Epithelial cell of umbilical artery (primary cell): ENCODE measurements around the gene P2RY8. TPM values are rescaled to one million over a fixed set of nuclear protein-coding genes. Genes with fewer than 3 reads are reported as not detected.

Experiments
- total RNA-seq: library from RNA; depleted of rRNA; stranded (reverse); fragments of >200 nt; gene quantifications from 2 replicates; pipeline ENCODE4 v1.2.3, GENCODE V29; 2014

P2RY8 gene
- total RNA-seq, result not detected in 2 replicates

GRCh38 chrX:1537031-1537715, at the start of gene P2RY8:
TSS of gene P2RY8 (minus strand) at chrX:1537185. CDS start at chrX:1466558, 70,627 bp downstream.

GRCh38 chrX:1452516-1453394, 84.2 kb downstream of the P2RY8 start, which contains the start of gene ASMTL:
TSS of gene ASMTL (minus strand) at chrX:1452909. CDS start at chrX:1452840, 69 bp downstream.

Other genes starting within 250 kb of the P2RY8 start
- 8.1 and 10.4 TPM in 2 replicates for gene IL3RA, start 200.4 kb downstream of the P2RY8 start, total RNA-seq
- 80.2 and 184 TPM in 2 replicates for gene SLC25A6, start 145.1 kb downstream of the P2RY8 start, total RNA-seq
- gene ASMTL, start 84.3 kb downstream of the P2RY8 start, total RNA-seq, result 12.2 and 21.1 TPM in 2 replicates
- gene AKAP17A, start 54.4 kb upstream of the P2RY8 start, total RNA-seq, result 17.2 and 28.4 TPM in 2 replicates
- gene ASMT, start 77.9 kb upstream of the P2RY8 start, total RNA-seq, result not detected in 2 replicates